HG02852 (cell line): ENCODE measurements around the gene OR2M5.

Experiments used
- ATAC-seq: cut with Tn5 transposase; IDR thresholded peaks from one replicate; pipeline ENCODE4 v1.9.1; 2021; ENCODE audit warnings: mild to moderate bottlenecking, moderate library complexity; ENCODE audit not compliant: unreplicated experiment

The OR2M5 gene

GRCh38 chr1:248144513-248145198 lies at the start of gene OR2M5:
OR2M5 (plus strand) TSS chr1:248145148; CDS start chr1:248145148, 0 bp downstream.
- no peak for ATAC-seq

DNA sequence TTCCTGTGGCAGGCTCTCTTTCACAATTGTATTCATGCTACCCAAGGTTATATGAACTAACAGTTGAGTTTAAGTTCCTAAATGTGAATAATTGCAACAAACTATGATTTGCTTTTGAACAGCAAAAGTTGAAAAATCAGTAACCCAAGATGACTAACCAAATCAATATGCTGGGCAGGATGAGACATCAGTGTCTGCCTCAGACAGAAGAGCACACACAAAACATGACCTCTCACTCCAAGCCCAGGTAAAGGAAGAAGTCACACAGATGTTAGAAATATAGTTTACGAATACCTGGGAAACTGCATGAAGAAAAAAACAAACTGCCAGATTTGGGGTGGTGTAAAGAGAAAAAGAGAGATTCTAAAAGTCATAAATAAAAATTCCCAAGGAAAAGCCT lies 46.4 kb upstream of the OR2M5 start:
- ATAC-seq, result no peak

DNA sequence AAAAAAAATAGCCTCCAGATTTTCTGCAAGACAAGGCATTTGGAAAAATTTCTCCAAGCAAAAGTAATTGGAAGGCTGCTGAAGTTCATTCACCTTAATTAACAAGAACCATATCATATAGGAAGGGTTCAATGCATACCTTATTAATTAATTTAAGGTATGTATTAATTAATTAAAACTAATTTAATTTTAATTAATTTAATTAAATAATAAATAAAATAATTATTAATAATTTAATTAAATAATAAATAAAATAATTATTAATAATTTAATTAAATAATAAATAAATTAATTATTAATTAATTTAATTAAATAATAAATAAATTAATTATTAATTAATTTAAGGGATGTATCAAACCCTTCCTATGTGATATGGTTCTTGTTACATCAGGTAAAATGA lies 42.1 kb upstream of the OR2M5 start:
- no peak for ATAC-seq

- no peak for ATAC-seq
Observed at GRCh38 chr1:248111157-248111556, 33.8 kb upstream of the OR2M5 start.

DNA sequence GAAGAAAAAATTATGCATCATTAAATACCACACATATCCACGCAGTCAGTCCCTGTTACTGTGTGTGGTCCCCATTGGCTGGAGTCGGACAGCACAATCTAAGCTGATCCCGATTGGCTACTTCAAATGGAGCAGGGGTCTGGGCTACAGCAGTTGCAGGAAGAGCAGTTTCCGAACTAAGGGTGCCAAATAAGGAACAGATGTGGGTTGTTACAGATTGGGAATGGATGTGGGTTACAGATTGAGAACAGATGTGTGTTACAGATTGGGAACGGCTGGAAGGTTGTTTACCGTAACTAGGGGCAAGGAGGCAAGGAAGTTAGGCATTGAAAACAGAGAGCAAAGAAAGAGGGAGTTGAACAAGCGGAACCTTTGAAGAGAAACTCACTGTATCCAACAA lies 30.1 kb upstream of the OR2M5 start:
- ATAC-seq, result no peak

DNA sequence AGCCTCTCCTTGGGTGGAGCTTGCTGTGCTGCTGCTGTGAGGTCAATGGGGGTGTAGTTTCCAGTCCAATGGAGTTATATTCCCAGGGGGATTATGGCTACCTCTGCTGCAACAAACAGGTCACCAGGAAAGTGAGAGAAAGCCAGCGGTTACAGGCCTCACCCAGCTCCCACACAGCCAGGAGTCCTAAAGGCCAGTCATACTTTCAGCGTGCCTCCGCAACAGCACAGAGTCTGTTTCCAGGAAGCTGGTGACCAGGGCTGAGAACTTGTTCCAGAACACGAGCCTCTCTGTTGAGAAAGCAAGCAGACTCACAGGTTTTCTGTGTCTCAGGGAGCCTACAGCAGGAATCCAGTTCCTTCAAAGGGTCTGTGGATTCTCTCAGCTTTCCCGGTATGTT lies 17.3 kb upstream of the OR2M5 start:
- no peak for ATAC-seq

DNA sequence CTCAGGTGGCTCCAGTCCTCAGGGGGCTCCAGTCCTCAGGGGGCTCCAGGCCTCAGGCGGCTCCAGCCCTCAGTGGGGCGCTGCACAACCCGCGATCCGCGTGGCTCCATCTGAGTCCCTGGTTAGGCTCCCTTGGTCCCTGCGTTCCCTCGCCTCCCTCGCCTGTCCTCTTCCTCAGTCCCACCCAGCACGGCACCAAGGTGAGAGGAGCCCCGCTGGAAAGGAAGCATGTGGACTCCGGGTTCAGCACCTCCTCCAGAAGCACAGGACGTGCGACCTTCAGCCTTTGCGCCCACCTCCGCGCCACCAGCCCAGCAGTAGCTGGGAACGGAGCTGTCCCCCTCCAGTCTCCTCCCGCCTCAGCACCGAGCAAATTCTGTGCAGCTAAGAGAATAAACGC lies 8.1 kb upstream of the OR2M5 start:
- ATAC-seq, result no peak

GRCh38 chr1:248140846-248141245 lies 4.1 kb upstream of the OR2M5 start:
- ATAC-seq, result no peak

- ATAC-seq, result no peak
Observed at GRCh38 chr1:248143311-248143710, 1.6 kb upstream of the OR2M5 start.

- no peak for ATAC-seq
Observed at GRCh38 chr1:248152056-248152827, 7.3 kb downstream of the OR2M5 start.

GRCh38 chr1:248155927-248156326 lies 11.0 kb downstream of the OR2M5 start:
- ATAC-seq, result no peak

- ATAC-seq, result no peak
Observed at GRCh38 chr1:248158758-248159157, 13.8 kb downstream of the OR2M5 start.

DNA sequence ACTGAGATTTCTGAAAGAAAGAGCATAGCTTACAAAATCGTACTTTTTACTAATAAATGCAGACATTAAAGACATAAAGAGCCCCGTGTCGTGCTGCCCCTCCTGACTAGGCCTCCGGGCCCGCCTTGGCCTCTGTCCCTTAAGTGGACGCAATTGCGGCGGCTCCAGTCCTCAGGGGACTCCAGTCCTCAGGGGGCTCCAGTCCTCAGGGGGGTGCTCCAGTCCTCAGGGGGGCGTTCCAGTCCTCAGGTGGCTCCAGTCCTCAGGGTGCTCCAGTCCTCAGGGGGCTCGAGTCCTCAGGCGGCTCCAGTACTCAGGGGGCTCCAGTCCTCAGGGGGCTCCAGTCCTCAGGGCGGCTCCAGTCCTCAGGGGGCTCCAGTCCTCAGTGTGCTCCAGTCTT lies 19.1 kb downstream of the OR2M5 start:
- no peak for ATAC-seq

DNA sequence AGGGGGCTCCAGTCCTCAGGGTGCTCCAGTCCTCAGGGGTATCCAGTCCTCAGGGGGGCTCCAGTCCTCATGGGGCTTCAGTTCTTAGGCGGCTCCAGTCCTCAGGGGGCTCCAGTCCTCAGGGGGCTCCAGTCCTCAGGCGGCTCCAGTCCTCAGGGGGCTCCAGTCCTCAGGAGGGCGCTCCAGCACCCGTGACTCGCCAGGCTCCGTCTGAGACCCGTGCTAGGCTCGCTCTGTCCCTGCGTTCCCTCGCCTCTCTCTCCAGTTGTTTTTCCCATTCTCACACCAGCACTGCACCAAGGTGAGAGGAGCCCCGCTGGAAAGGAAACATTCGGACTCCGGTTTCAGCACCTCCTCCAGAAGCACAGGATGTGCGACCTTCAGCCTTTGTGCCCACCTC lies 20.2 kb downstream of the OR2M5 start:
- ATAC-seq, result no peak

GRCh38 chr1:248174521-248174920 lies 29.6 kb downstream of the OR2M5 start, which contains the start of gene OR2M2:
OR2M2 (plus strand) TSS chr1:248174821; CDS start chr1:248179986, 5,165 bp downstream.
- ATAC-seq, result no peak

DNA sequence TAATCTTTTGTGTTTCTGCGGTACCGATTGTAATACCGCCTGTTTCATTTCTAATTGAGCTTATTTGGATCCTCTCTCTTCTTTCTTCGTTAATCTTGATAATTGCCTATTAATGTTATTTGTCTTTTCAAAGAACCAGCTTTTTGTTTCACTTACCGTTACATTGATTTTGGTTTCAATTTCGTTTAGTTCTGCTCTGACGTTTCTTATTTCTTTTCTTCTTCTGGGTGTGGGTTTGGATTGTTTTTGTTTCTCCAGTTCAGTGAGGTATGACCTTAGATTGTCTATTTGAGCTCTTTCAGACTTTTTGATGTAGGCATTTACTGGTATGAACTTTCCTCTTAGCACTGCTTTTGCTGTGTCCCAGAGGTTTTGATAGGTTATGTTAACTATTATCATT lies 39.0 kb downstream of the OR2M5 start:
- no peak for ATAC-seq

DNA sequence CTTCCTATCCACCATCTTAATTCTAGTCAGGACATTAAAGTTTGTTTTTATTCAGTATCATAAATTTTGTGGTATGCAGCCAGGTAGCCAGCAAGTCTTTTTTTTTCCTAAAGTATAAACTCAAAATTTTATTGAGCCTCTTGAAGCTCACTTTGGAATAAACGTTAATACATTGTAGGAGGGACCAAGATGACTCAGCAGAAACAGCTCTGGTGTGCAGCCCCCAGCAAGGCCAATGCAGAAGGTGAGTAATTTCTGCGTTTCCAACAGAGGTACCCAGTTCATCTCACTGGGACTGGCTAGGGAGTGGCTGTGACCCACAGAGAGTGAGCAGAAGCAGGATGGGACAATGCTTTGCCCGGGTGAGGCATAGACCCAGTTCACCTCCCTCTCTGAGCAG lies 42.4 kb downstream of the OR2M5 start:
- no peak for ATAC-seq

GRCh38 chr1:248189026-248189425 lies 44.1 kb downstream of the OR2M5 start:
- no peak for ATAC-seq

GRCh38 chr1:248194117-248194516 lies 49.2 kb downstream of the OR2M5 start:
- ATAC-seq, result no peak
